Keratinocyte (primary cell): ENCODE data around the gene BRD2. TPM values are rescaled to one million over a fixed set of nuclear protein-coding genes. Genes with fewer than 3 reads are reported as not detected.

Experiments
- DNase-seq: peaks from one replicate; pipeline ENCODE4 v3.0.0-alpha.2; 2011; ENCODE audit warnings: low read depth, missing footprints, low spot score
- FAIRE-seq: peaks from 2 replicates; lab custom pipeline; 2011; peaks lifted over from hg19 to GRCh38; lab: Jason Lieb, UNC
- H2AFZ ChIP-seq: 2 replicates; pipeline ENCODE4 v1.6.0; 2012; ENCODE audit warnings: low read length, control low read depth, inconsistent platforms; ENCODE audit not compliant: control insufficient read depth
- H3K27ac ChIP-seq: 2 replicates; pipeline ENCODE4 v1.5.1; 2011; ENCODE audit warnings: low read length; ENCODE audit not compliant: control insufficient read depth, insufficient read depth
- H3K27me3 ChIP-seq: 3 replicates; pipeline ENCODE4 v1.6.0; 2011; ENCODE audit warnings: low read length; ENCODE audit not compliant: control insufficient read depth, insufficient read depth; ENCODE audit errors: extremely low read depth
- H3K36me3 ChIP-seq, 2 experiments: 2 replicates in 1 of 2; 3 replicates in 1 of 2; pipeline ENCODE4 v1.5.1; 2011; ENCODE audit warnings: low read length in 2 of 2, mild to moderate bottlenecking in 1 of 2; ENCODE audit not compliant: control insufficient read depth in 2 of 2, insufficient read depth in 2 of 2; ENCODE audit errors: extremely low read depth in 1 of 2
- H3K4me1 ChIP-seq: 3 replicates; pipeline ENCODE4 v1.5.1; 2011; ENCODE audit warnings: low read length; ENCODE audit not compliant: control insufficient read depth, insufficient read depth; ENCODE audit errors: extremely low read depth
- H3K4me2 ChIP-seq: 3 replicates; pipeline ENCODE4 v1.6.0; 2011; ENCODE audit warnings: low read depth, low read length; ENCODE audit not compliant: control insufficient read depth, insufficient read depth; ENCODE audit errors: extremely low read depth
- H3K4me3 ChIP-seq, 3 experiments: fragments of 200-600 bp in 1 of 3; sonication (generic) in 1 of 3; 2 replicates in 2 of 3; 3 replicates in 1 of 3; pipeline ENCODE4 v1.5.1; 2011 to 2016; ENCODE audit warnings: low read length in 3 of 3, mild to moderate bottlenecking in 3 of 3, control low read depth in 2 of 3, inconsistent platforms in 1 of 3, low read depth in 1 of 3, mixed read lengths in 1 of 3, mixed run types in 1 of 3, moderate library complexity in 1 of 3; ENCODE audit not compliant: control insufficient read depth in 2 of 3, insufficient read depth in 2 of 3; ENCODE audit errors: extremely low read depth in 1 of 3
- H3K79me2 ChIP-seq: 2 replicates; pipeline ENCODE4 v1.6.0; 2012; ENCODE audit warnings: low read length; ENCODE audit not compliant: control insufficient read depth, insufficient read depth
- H3K9ac ChIP-seq: 3 replicates; pipeline ENCODE4 v1.6.0; 2011; ENCODE audit warnings: low read length; ENCODE audit not compliant: control insufficient read depth, insufficient read depth; ENCODE audit errors: extremely low read depth
- H3K9me1 ChIP-seq: 3 replicates; pipeline ENCODE4 v1.6.0; 2011; ENCODE audit warnings: low read length; ENCODE audit not compliant: control insufficient read depth, insufficient read depth; ENCODE audit errors: extremely low read depth
- H3K9me3 ChIP-seq: 2 replicates; pipeline ENCODE4 v1.5.1; 2012; ENCODE audit warnings: low read depth, low read length; ENCODE audit not compliant: control insufficient read depth
- H4K20me1 ChIP-seq: 3 replicates; pipeline ENCODE4 v1.6.0; 2011; ENCODE audit warnings: low read length; ENCODE audit not compliant: control insufficient read depth, insufficient read depth; ENCODE audit errors: extremely low read depth
- CTCF ChIP-seq, 3 experiments: IDR thresholded peaks in 1 of 3; conservative IDR thresholded peaks in 1 of 3; optimal IDR thresholded peaks in 1 of 3; 2 replicates in 2 of 3; 3 replicates in 1 of 3; pipeline versions ENCODE3 to v1.5.1; 2011; ENCODE audit warnings: low read length in 3 of 3, mild to moderate bottlenecking in 3 of 3, moderate library complexity in 2 of 3, control low read depth in 1 of 3, inconsistent platforms in 1 of 3; ENCODE audit not compliant: insufficient read depth in 2 of 3; ENCODE audit errors: extremely low read depth in 1 of 3
- EZH2 ChIP-seq: IDR thresholded peaks from one replicate; pipeline ENCODE4 v1.6.1; 2012; ENCODE audit warnings: inconsistent platforms, mild to moderate bottlenecking, low read length, moderate library complexity
- dilution Hi-C: fragments of 300-500 bp; cut with MboI; formaldehyde crosslinking; loops from one replicate; pipeline ENCODE4 v1.7.0; 2020; ENCODE audit warnings: low sequenced_read_pairs; ENCODE audit not compliant: extremely low pct_ligation_motif_present
- polyA plus RNA-seq, 5 experiments: library from polyadenylated mRNA; depleted of rRNA in 3 of 5; stranded (reverse) in 3 of 5; stranded (forward) in 1 of 5; unstranded in 1 of 5; fragments of >200 nt; gene quantifications; 1 replicate in 1 of 5; 2 replicates in 3 of 5; 3 replicates in 1 of 5; pipeline versions ENCODE4 v1.2.1 to v1.2.3, GENCODE V29; 2011 to 2012; ENCODE audit warnings: missing spikeins in 2 of 5, low read depth in 1 of 5, low replicate concordance in 1 of 5

The BRD2 gene
- polyA plus RNA-seq, 1 donor (not counting 4 experiments of a cell fraction or from before 2014, with no cell fraction given), result 121 TPM

- Histone ChIP-seq H3K4me1 (peaks cover 19% of the 10 kb centered on the region), H3K9me1 (no peaks in the 10 kb centered on the region), H3K27me3 (no peaks in the 10 kb centered on the region), H3K4me2 (peak overlapping the region; percentile 74), H3K9ac (peak overlapping the region; percentile 100), H3K9me3 (no peaks in the 10 kb centered on the region), H2AFZ (no peak overlapping the region), H3K36me3 (peaks cover 22 to 36% of the 10 kb centered on the region in 2 experiments), H3K4me3 (peak overlapping the region; percentile 58 to 87 (median 79)), H3K27ac (peak overlapping the region; percentile 100), H3K79me2 (peaks cover 46% of the 10 kb centered on the region), H4K20me1 (peaks cover 33% of the 10 kb centered on the region)
- DNase-seq (no peak), FAIRE-seq (no peak)
- dilution Hi-C loops, result no loop called here
- TF ChIP-seq CTCF (optimal IDR thresholded peaks at IDR 0.05 in 1 of 3, IDR thresholded peaks at IDR 0.05 in 1 of 3, conservative IDR thresholded peaks at IDR 0.05 in 1 of 3; ENCODE audit: extremely low read depth in 1 of 3, insufficient read depth in 2 of 3, low read length in 3 of 3) (no peak), EZH2 (no peak)
These were observed 2.2 kb downstream of the BRD2 start for GRCh38 chr6:32970413-32971241.

GRCh38 chr6:32971242-32971580, 2.8 kb downstream of the BRD2 start:
- H3K9ac ChIP-seq, result peak overlapping the region; percentile 100
- H3K9me3 ChIP-seq, result no peaks in the 10 kb centered on the region
- DNase-seq (no peak), FAIRE-seq (no peak)
- no peak overlapping the region for H2AFZ ChIP-seq
- H3K4me1 ChIP-seq, result peaks cover 24% of the 10 kb centered on the region
- H3K27ac ChIP-seq, result peak overlapping the region; percentile 100
- H3K4me3 ChIP-seq, result peak overlapping the region; percentile 58 to 87 (median 79)
- H3K9me1 ChIP-seq, result peaks cover under 1% of the 10 kb centered on the region
- H3K79me2 ChIP-seq, result peaks cover 52% of the 10 kb centered on the region
- H4K20me1 ChIP-seq, result peaks cover 39% of the 10 kb centered on the region
- peaks cover 28 to 42% of the 10 kb centered on the region in 2 experiments for H3K36me3 ChIP-seq
- dilution Hi-C loops, result no loop called here
- no peak for TF ChIP-seq CTCF (optimal IDR thresholded peaks at IDR 0.05 in 1 of 3, IDR thresholded peaks at IDR 0.05 in 1 of 3, conservative IDR thresholded peaks at IDR 0.05 in 1 of 3; ENCODE audit: extremely low read depth in 1 of 3, insufficient read depth in 2 of 3, low read length in 3 of 3)
- no peak for TF ChIP-seq EZH2
- no peaks in the 10 kb centered on the region for H3K27me3 ChIP-seq
- peak overlapping the region; percentile 73 for H3K4me2 ChIP-seq
